Measurements from ENCODE around the gene POP4. TPM values are rescaled to one million over a fixed set of nuclear protein-coding genes. Genes with fewer than 3 reads are reported as not detected.

The POP4 gene
- total and polyA plus RNA-seq, 9 of the 15 experiments (the other 6 are each of a cell fraction or from before 2014, with no cell fraction given): 42.1 to 128 (median 99.0) TPM

DNA sequence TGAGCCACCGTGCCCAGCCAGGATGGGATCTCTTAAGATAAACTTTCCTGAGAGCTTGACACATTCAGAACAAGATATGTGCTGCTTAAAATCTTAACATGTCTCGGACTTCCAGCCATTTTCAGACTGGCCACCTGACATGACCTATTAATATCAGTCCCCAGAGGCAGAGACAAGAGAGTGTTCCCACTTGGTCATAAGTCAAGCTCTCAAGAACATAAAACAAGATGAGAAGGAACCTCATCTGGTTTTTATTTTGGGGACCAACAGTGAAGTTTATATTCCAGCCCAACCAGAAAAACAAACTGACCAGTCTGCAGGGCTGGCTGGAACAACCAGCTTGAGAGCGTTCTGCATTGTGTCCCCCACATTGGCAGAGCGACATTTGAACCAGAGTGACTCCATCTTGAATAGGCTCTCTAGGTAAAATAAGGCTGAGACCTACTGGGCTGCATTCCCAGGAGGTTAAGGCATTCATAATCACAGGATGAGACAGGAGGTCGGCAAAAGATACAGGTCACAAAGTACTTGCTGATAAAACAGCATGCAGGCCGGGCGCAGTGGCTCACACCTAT is 37.4 kb downstream of the POP4 start (continued):
- TF ChIP-seq SAFB (IDR thresholded peaks at IDR 0.05; ENCODE audit: borderline replicate concordance, low read depth, low read length): no peak
- TF ChIP-seq SRF (CRISPR knock-in tag; IDR thresholded peaks at IDR 0.05): no peak
- TF ChIP-seq FOXA1 (IDR thresholded peaks at IDR 0.05; ENCODE audit: borderline replicate concordance): no peak
- TF ChIP-seq JUN (IDR thresholded peaks at IDR 0.05; ENCODE audit: borderline replicate concordance, low read depth, low read length): no peak
- TF ChIP-seq JUN (CRISPR knock-in tag; IDR thresholded peaks at IDR 0.05; ENCODE audit: borderline replicate concordance): no peak
- no peak for TF ChIP-seq NFYB (IDR thresholded peaks at IDR 0.05; ENCODE audit: extremely low read depth, insufficient read length)
- TF ChIP-seq ZNF12 (CRISPR knock-in tag; IDR thresholded peaks at IDR 0.05): no peak
- TF ChIP-seq ZNF79 (CRISPR knock-in tag; IDR thresholded peaks at IDR 0.05; ENCODE audit: low read depth): 0 out of 2 replicates have a peak, but pooled peaks have one; percentile 53
- peak; percentile 93 for TF ChIP-seq KLF6 (CRISPR knock-in tag; IDR thresholded peaks at IDR 0.05; ENCODE audit: borderline replicate concordance)
- TF ChIP-seq, protein P1, sequence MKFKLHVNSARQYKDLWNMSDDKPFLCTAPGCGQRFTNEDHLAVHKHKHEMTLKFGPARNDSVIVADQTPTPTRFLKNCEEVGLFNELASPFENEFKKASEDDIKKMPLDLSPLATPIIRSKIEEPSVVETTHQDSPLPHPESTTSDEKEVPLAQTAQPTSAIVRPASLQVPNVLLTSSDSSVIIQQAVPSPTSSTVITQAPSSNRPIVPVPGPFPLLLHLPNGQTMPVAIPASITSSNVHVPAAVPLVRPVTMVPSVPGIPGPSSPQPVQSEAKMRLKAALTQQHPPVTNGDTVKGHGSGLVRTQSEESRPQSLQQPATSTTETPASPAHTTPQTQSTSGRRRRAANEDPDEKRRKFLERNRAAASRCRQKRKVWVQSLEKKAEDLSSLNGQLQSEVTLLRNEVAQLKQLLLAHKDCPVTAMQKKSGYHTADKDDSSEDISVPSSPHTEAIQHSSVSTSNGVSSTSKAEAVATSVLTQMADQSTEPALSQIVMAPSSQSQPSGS (CRISPR knock-in tag; IDR thresholded peaks at IDR 0.05): no peak
- TF ChIP-seq NFXL1 (CRISPR knock-in tag; IDR thresholded peaks at IDR 0.05): no peak
- no peak for TF ChIP-seq KDM2B (CRISPR knock-in tag; IDR thresholded peaks at IDR 0.05)
- TF ChIP-seq, protein P2, sequence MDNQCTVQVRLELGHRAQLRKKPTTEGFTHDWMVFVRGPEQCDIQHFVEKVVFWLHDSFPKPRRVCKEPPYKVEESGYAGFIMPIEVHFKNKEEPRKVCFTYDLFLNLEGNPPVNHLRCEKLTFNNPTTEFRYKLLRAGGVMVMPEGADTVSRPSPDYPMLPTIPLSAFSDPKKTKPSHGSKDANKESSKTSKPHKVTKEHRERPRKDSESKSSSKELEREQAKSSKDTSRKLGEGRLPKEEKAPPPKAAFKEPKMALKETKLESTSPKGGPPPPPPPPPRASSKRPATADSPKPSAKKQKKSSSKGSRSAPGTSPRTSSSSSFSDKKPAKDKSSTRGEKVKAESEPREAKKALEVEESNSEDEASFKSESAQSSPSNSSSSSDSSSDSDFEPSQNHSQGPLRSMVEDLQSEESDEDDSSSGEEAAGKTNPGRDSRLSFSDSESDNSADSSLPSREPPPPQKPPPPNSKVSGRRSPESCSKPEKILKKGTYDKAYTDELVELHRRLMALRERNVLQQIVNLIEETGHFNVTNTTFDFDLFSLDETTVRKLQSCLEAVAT (IDR thresholded peaks at IDR 0.05): no peak
- TF ChIP-seq MEF2D (tag; conservative IDR thresholded peaks at IDR 0.05; ENCODE audit: low read depth): peak; percentile 90
- TF ChIP-seq SMAD2 (IDR thresholded peaks at IDR 0.05; ENCODE audit: low read depth, low read length): no peak
- TF ChIP-seq NR1H2 (CRISPR knock-in tag; IDR thresholded peaks at IDR 0.05): no peak
- TF ChIP-seq RBM22 (IDR thresholded peaks at IDR 0.05; ENCODE audit: low read depth, low read length, poor library complexity, severe bottlenecking): no peak
- TF ChIP-seq PRMT5 (CRISPR knock-in tag; IDR thresholded peaks at IDR 0.05): no peak
- TF ChIP-seq NUFIP1 (IDR thresholded peaks at IDR 0.05; ENCODE audit: partially characterized antibody): no peak
- TF ChIP-seq MYNN (IDR thresholded peaks at IDR 0.05): no peak
- TF ChIP-seq MYNN (CRISPR knock-in tag; IDR thresholded peaks at IDR 0.05): no peak
- peak; percentile 70; the same call in 1 of the 2 replicates for TF ChIP-seq ZNF175 (CRISPR knock-in tag; IDR thresholded peaks at IDR 0.05; ENCODE audit: low read depth)
- 0 out of 2 replicates have a peak, but pooled peaks have one; percentile 42 for TF ChIP-seq RHOXF2B (CRISPR knock-in tag; conservative IDR thresholded peaks at IDR 0.05)
- TF ChIP-seq RBM17 (IDR thresholded peaks at IDR 0.05; ENCODE audit: borderline replicate concordance, low read depth, low read length): no peak

Data from K562 (cell line).